Lung (tissue), 12 donors: ENCODE data around the gene PARD6B. TPM values are rescaled to one million over a fixed set of nuclear protein-coding genes. Genes with fewer than 3 reads are reported as not detected.

Source experiments
- ATAC-seq: fragments of 200-7000 bp; cut with Tn5 transposase; one replicate; pipeline ENCODE4 v1.9.1; 2020; ENCODE audit warnings: moderate number of reproducible peaks; ENCODE audit not compliant: insufficient read depth, low FRiP score
- DNase-seq, 3 donors: peaks; one replicate each; pipeline ENCODE4 v3.0.0-alpha.2; 2013 to 2017
- H3K27ac ChIP-seq, 2 donors: one replicate each; pipeline ENCODE4 v1.5.1; 2013; ENCODE audit warnings: mild to moderate bottlenecking in 2 of 2, moderate library complexity in 2 of 2, control low read depth in 1 of 2, inconsistent platforms in 1 of 2, low read depth in 1 of 2, low read length in 1 of 2
- H3K27me3 ChIP-seq, 3 donors: one replicate each; pipeline ENCODE4 v1.5.1; 2013; ENCODE audit warnings: low read length in 2 of 3; ENCODE audit not compliant: control insufficient read depth in 3 of 3, insufficient read depth in 3 of 3
- H3K36me3 ChIP-seq, 4 donors: one replicate each; pipeline ENCODE4 v1.5.1; 2013; ENCODE audit warnings: low read length in 4 of 4, mild to moderate bottlenecking in 1 of 4, moderate library complexity in 1 of 4; ENCODE audit not compliant: control insufficient read depth in 4 of 4, insufficient read depth in 4 of 4
- H3K4me1 ChIP-seq, 5 donors: one replicate each; pipeline ENCODE4 v1.5.1; 2013; ENCODE audit warnings: low read length in 5 of 5, mild to moderate bottlenecking in 2 of 5, moderate library complexity in 1 of 5; ENCODE audit not compliant: control insufficient read depth in 5 of 5, insufficient read depth in 5 of 5
- H3K4me3 ChIP-seq: one replicate; pipeline ENCODE4 v1.5.1; 2013; ENCODE audit warnings: mild to moderate bottlenecking, control low read depth, moderate library complexity
- H3K9ac ChIP-seq, 2 donors: one replicate each; pipeline ENCODE4 v1.5.1; 2013; ENCODE audit warnings: low read length in 2 of 2, control low read depth in 1 of 2; ENCODE audit not compliant: insufficient read depth in 1 of 2
- H3K9me3 ChIP-seq, 4 donors: one replicate each; pipeline ENCODE4 v1.5.1; 2013; ENCODE audit warnings: low read length in 3 of 4, mild to moderate bottlenecking in 1 of 4, moderate library complexity in 1 of 4; ENCODE audit not compliant: control insufficient read depth in 4 of 4, insufficient read depth in 3 of 4
- WGBS, 2 donors: extraction: QIAGEN DNeasy Blood & Tissue Kit; methylation state at CpG; one replicate each; pipeline ENCODE4 v1.1.7; 2013; 5-methylcytosine and 5-hydroxymethylcytosine counted together
- polyA plus RNA-seq, 2 donors: library from polyadenylated mRNA; stranded (reverse); fragments of 200-250 nt; gene quantifications; one replicate each; pipeline ENCODE4 v1.2.1, GENCODE V29; 2013
- total RNA-seq, 2 donors: library from RNA; depleted of rRNA in 1 of 2; stranded (reverse); fragments of >200 nt in 1 of 2; gene quantifications; one replicate each; pipeline ENCODE4 v1.2.1, GENCODE V29; 2014 to 2021
- TF ChIP-seq, protein P1 (sequence below): IDR thresholded peaks from 2 replicates; pipeline ENCODE4 v1.5.1; 2012; ENCODE audit warnings: mild to moderate bottlenecking; ENCODE audit errors: control extremely low read depth, extremely low read depth
- donor health status: control.
- donor health status: control.
- donor health status: Bipolar disorder and iron deficiency.
- donor health status: healthy.
- donor health status: DM: yes; HTN: yes; CAD: no.

The PARD6B gene
- total and polyA plus RNA-seq, 4 donors: 2.0 to 41.8 (median 25.8) TPM

DNA sequence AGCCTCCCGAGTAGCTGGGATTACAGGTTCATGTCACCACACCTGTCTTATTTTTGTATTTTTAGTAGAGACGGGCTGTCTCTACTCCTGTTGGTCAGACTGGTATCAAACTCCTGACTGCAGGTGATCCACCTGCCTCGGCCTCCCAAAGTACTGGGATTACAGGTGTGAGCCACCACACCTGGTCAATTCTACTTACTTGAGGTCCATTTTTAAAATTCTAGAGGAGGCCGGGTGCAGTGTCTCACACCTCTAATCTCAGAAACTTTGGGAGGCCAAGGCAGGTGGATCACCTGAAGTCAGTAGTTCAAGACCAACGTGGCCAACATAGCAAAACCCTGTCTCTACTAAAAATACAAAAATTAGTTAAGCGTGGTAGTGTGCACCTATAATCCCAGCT is 47.8 kb upstream of the PARD6B start:
- TF ChIP-seq, protein P1, sequence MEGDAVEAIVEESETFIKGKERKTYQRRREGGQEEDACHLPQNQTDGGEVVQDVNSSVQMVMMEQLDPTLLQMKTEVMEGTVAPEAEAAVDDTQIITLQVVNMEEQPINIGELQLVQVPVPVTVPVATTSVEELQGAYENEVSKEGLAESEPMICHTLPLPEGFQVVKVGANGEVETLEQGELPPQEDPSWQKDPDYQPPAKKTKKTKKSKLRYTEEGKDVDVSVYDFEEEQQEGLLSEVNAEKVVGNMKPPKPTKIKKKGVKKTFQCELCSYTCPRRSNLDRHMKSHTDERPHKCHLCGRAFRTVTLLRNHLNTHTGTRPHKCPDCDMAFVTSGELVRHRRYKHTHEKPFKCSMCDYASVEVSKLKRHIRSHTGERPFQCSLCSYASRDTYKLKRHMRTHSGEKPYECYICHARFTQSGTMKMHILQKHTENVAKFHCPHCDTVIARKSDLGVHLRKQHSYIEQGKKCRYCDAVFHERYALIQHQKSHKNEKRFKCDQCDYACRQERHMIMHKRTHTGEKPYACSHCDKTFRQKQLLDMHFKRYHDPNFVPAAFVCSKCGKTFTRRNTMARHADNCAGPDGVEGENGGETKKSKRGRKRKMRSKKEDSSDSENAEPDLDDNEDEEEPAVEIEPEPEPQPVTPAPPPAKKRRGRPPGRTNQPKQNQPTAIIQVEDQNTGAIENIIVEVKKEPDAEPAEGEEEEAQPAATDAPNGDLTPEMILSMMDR: no peak
- no peak overlapping the region for H3K9ac ChIP-seq
- no peaks in the 10 kb centered on the region for H3K36me3 ChIP-seq
- 95% methylated on average over 6 of the region's 6 CpGs for WGBS, 2 donors
- no peak overlapping the region for H3K4me3 ChIP-seq
- no peak overlapping the region for H3K27ac ChIP-seq
- H3K4me1 ChIP-seq: peaks cover 0 to 8% (median 0%) of the 10 kb centered on the region in 5 donors
- ATAC-seq: no peak
- DNase-seq: no peak
- no peaks in the 10 kb centered on the region for H3K9me3 ChIP-seq
- H3K27me3 ChIP-seq: no peaks in the 10 kb centered on the region

DNA sequence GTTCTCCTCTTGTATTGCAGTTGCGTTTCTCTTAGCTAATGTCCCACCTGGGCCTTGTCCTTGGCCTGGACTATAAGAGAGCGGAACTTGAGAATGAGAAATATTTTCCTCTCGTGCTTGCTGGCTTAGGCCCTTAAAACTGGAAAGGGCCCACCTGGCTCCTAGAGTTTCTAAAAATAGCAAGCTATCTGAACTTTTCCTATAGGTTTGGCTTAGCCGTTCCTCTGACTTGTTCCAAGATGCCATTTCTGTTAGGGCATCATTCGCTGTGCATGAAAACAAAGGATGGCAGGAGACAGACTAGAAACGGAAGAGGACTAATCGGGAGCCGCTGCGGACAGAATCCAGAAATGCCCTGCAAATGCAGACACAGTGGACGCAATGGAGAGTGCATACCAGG is 44.6 kb upstream of the PARD6B start:
- DNase-seq: peak in 1 of 3 donors; percentile 55
- peaks cover 0 to 2% (median 0%) of the 10 kb centered on the region in 3 donors for H3K27me3 ChIP-seq
- H3K4me1 ChIP-seq: peaks cover 0 to 17% (median 9%) of the 10 kb centered on the region in 5 donors
- no peak overlapping the region for H3K27ac ChIP-seq
- no peaks in the 10 kb centered on the region for H3K9me3 ChIP-seq
- H3K4me3 ChIP-seq: no peak overlapping the region
- ATAC-seq: no peak
- 86 to 89% methylated on average over 10 of the region's 10 CpGs for WGBS, 2 donors
- no peak overlapping the region for H3K9ac ChIP-seq
- TF ChIP-seq, protein P1: no peak
- no peaks in the 10 kb centered on the region for H3K36me3 ChIP-seq

DNA sequence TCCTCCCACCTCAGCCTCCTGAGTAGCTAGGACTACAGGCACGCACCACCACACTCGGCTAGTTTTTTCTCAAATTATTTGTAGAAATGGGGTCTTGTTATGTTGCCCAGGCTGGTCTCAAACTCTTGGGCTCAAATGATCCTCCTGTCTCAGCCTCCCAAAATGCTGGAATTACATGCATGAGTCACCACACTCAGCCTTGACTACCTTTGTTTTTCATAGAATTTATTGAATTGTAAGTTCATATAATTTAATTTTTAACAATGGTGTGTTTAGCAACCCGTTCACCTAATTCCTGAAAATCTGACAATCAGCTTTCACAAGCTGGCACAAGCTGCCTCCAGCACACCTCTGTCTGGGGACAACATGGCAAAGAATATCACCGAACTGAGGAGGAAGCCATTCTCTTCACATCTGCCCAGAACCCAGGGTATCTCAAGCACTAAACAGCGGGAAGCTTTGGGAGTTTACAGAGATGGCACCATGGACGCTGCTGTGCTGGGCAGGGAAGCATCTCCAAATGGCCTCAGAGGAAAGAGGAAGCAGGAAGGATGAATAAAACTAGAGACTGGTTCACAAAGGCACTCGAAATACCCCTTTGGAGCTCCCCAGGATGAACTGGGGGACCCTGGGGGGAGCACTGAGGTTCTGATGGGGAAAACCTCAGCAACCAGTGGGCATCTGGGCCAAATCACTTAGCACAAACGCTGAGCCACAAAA is 43.0 kb upstream of the PARD6B start:
- Histone ChIP-seq H3K9me3 (no peaks in the 10 kb centered on the region), H3K27ac (no peak overlapping the region), H3K9ac (no peak overlapping the region), H3K27me3 (peaks cover 0 to 2% (median 0%) of the 10 kb centered on the region in 3 donors), H3K4me3 (no peak overlapping the region), H3K36me3 (no peaks in the 10 kb centered on the region), H3K4me1 (peaks cover 0 to 23% (median 9%) of the 10 kb centered on the region in 5 donors)
- DNase-seq (no peak), ATAC-seq (no peak)
- WGBS, 2 donors: 90 to 92% methylated on average over 8 of the region's 8 CpGs
- TF ChIP-seq, protein P1: no peak
